ENCODE results near the gene C1orf116.

DNA sequence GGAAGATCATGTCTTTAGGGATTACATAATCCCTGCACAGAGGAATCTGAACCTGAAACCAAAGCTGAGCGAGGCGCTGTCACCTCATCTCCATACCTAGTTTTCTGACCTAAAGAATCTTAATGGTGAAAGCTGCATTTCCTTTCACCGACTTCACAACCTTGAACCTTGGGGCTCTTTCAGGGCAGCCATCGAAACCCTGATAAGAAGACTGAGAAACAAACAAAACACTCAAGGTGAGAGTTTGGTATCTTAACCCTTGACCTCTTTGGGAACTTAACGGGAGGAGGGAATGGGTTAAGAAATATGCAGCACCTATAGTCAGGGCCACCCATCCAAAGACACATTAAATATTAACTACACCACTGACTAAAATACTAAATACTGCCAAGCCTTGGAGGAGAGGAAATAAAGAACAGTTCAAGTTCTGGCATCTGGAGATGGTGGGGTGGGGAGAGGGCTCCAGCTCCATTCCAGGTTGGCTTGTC is 2.0 kb downstream of the C1orf116 start:
- TF ChIP-seq TAF1 (IDR thresholded peaks at IDR 0.05; ENCODE audit: borderline replicate concordance, insufficient read depth, low read length) (no peak), POLR2AphosphoS5 (IDR thresholded peaks at IDR 0.05; ENCODE audit: low read depth, low read length) (no peak)

All from PFSK-1 (cell line).